ENCODE measurements around the gene VBP1. TPM values are rescaled to one million over a fixed set of nuclear protein-coding genes. Genes with fewer than 3 reads are reported as not detected.

The VBP1 gene
- total RNA-seq, 1 experiment from 2014 or later = 77.3 TPM

DNA sequence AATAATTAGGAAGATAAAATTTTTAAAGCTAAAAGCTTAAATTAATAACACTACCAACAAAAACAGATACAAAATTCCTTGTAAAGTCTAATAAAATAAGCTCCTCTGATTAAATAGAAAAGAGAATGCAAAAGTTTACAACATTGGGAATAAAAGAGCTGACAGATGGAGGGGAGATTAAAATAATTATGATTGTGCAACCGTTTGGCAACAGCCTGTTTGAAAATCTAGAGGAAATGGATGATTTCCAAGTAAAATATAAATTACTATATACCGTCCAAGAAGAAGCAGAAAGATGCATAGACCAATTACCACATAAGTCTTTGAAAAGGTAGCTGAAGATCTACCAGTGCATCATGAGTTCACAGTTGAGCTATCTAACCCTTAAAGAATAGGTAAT lies 46.4 kb upstream of the VBP1 start:
- no peaks in the 10 kb centered on the region for H3K27me3 ChIP-seq (ENCODE audit: insufficient read depth, low read length)
- ATAC-seq = no peak
- no peak for TF ChIP-seq CBX3 (IDR thresholded peaks at IDR 0.05; ENCODE audit: low read depth)
- TF ChIP-seq JUND (IDR thresholded peaks at IDR 0.05) = no peak
- no peak for TF ChIP-seq TCF7L2 (IDR thresholded peaks at IDR 0.05; ENCODE audit: borderline replicate concordance, extremely low read depth, insufficient read depth, insufficient read length)
- no peak for TF ChIP-seq ZFX (IDR thresholded peaks at IDR 0.05)
- TF ChIP-seq EGR1 (IDR thresholded peaks at IDR 0.05; ENCODE audit: low read depth) = no peak
- TF ChIP-seq EZH2phosphoT487 (IDR thresholded peaks at IDR 0.05; ENCODE audit: borderline replicate concordance) = no peak
- TF ChIP-seq MAX (IDR thresholded peaks at IDR 0.05) = no peak
- TF ChIP-seq POLR2A (IDR thresholded peaks at IDR 0.05; ENCODE audit: borderline replicate concordance, extremely low read depth, insufficient read depth, insufficient read length) = no peak
- CTCF ChIA-PET = no interaction called here
- no peaks in the 10 kb centered on the region for H3K9me3 ChIP-seq (ENCODE audit: control insufficient read depth in 1 of 2, insufficient read depth in 1 of 2, low read depth in 1 of 2, low read length in 2 of 2)
- no peak overlapping the region for H3K4me2 ChIP-seq (ENCODE audit: low read length)
- H3K36me3 ChIP-seq (ENCODE audit: control insufficient read depth in 1 of 2, insufficient read depth in 2 of 2, low read length in 2 of 2) = no peaks in the 10 kb centered on the region
- no peaks in the 10 kb centered on the region for H3K4me1 ChIP-seq (ENCODE audit: control insufficient read depth in 1 of 2, insufficient read depth in 2 of 2, low read length in 2 of 2)
- no peaks in the 10 kb centered on the region for H4K20me1 ChIP-seq (ENCODE audit: insufficient read depth)
- no TSS peak for BruUV-seq (replicated peaks)
- RAD21 ChIA-PET (ENCODE audit: low non-redundant PET in 1 of 2, low total read pairs in 2 of 2, uncharacterized antibody in 2 of 2, unreplicated experiment in 2 of 2) = no interaction called here
- H3K27ac ChIP-seq (ENCODE audit: low read depth, low read length) = no peak overlapping the region
- no peak overlapping the region for H2AFZ ChIP-seq (ENCODE audit: low read depth, low read length, poor library complexity, severe bottlenecking)
- no peak overlapping the region for H3K9ac ChIP-seq (ENCODE audit: low read length)
- DNase-seq (ENCODE audit: low read depth, low spot score) = no peak
- no peaks in the 10 kb centered on the region for H3K79me2 ChIP-seq (ENCODE audit: insufficient read depth, low read length)
- intact Hi-C loops (cut with micrococcal nuclease) = no loop called here
- POLR2A ChIA-PET = no interaction called here
- no peak overlapping the region for H3K4me3 ChIP-seq (replicated peaks in 1 of 2; ENCODE audit: low read depth in 1 of 2, low read length in 2 of 2)
- H3K9me2 ChIP-seq (ENCODE audit: insufficient read depth) = no peaks in the 10 kb centered on the region

DNA sequence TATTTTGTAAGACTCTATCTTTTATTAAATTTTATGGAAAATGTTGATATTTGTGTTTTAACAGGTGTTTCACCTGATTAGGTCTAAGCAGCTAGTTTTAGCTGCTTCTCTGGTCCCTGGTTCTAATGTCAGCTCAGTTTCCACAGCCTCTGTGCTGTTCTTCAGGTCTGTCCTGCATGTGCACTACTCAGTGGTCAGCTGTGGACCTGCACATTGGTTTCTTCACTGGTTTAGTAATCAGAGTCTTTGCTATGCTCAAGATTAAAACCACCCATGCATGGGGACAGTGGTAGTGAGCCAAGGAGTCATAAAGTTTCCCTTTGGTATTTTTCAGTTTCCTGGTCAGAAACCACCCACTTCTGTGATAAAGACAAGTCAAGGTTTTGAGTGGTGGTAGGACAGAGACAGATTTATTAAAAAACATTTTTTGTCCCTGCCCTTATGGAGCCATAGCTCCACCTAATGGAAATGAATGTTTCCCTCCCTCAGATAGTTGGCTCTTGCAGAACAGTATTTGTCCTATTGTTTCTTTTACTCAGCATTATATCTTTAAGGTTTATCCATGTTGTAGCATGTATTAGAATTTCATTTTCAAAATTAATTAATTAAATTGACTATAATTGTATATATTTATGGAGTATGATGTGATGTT lies 36.8 kb upstream of the VBP1 start:
- Histone ChIP-seq H3K9ac (ENCODE audit: low read length) (no peak overlapping the region), H3K4me2 (ENCODE audit: low read length) (no peak overlapping the region), H3K27ac (ENCODE audit: low read depth, low read length) (no peak overlapping the region), H3K9me2 (ENCODE audit: insufficient read depth) (no peaks in the 10 kb centered on the region), H3K9me3 (ENCODE audit: control insufficient read depth in 1 of 2, insufficient read depth in 1 of 2, low read depth in 1 of 2, low read length in 2 of 2) (no peaks in the 10 kb centered on the region), H3K4me3 (replicated peaks in 1 of 2; ENCODE audit: low read depth in 1 of 2, low read length in 2 of 2) (no peak overlapping the region), H3K36me3 (ENCODE audit: control insufficient read depth in 1 of 2, insufficient read depth in 2 of 2, low read length in 2 of 2) (no peaks in the 10 kb centered on the region), H3K79me2 (ENCODE audit: insufficient read depth, low read length) (no peaks in the 10 kb centered on the region), H3K27me3 (ENCODE audit: insufficient read depth, low read length) (no peaks in the 10 kb centered on the region), H3K4me1 (ENCODE audit: control insufficient read depth in 1 of 2, insufficient read depth in 2 of 2, low read length in 2 of 2) (no peaks in the 10 kb centered on the region), H2AFZ (ENCODE audit: low read depth, low read length, poor library complexity, severe bottlenecking) (no peak overlapping the region), H4K20me1 (ENCODE audit: insufficient read depth) (no peaks in the 10 kb centered on the region)
- DNase-seq (ENCODE audit: low read depth, low spot score) (no peak), ATAC-seq (peak; percentile 67)
- ChIA-PET RAD21 (ENCODE audit: low non-redundant PET in 1 of 2, low total read pairs in 2 of 2, uncharacterized antibody in 2 of 2, unreplicated experiment in 2 of 2) (interaction anchor here in 1 of 2 experiments (0.6 to 0.9 kb wide), 2 partner anchors 131 to 262 kb away, joined by 3 read pairs; no protein-coding TSS in a partner anchor), CTCF (interaction anchor here (0.6 to 1.4 kb wide), 5 partner anchors 31 to 262 kb away, joined by 3 to 9 read pairs (median 3); partner anchors contain the start of gene VBP1), POLR2A (no interaction called here)
- BruUV-seq (replicated peaks) = no TSS peak
- intact Hi-C loops (cut with micrococcal nuclease) = no loop called here
- TF ChIP-seq CEBPB (IDR thresholded peaks at IDR 0.05; ENCODE audit: low read depth) (no peak), CTCF (IDR thresholded peaks at IDR 0.05 in 2 of 3, conservative IDR thresholded peaks at IDR 0.05 in 1 of 3; ENCODE audit: borderline replicate concordance in 1 of 3, insufficient read depth in 1 of 3, low read depth in 2 of 3, low read length in 2 of 3) (peak; percentile 13 to 31 (median 18); a peak in 2 of 6 replicates), TCF7L2 (IDR thresholded peaks at IDR 0.05; ENCODE audit: borderline replicate concordance, extremely low read depth, insufficient read depth, insufficient read length) (no peak), EZH2phosphoT487 (IDR thresholded peaks at IDR 0.05; ENCODE audit: borderline replicate concordance) (no peak), ZNF274 (IDR thresholded peaks at IDR 0.05; ENCODE audit: low read depth, low read length) (no peak), FOSL1 (IDR thresholded peaks at IDR 0.05; ENCODE audit: low read depth) (no peak), SP1 (IDR thresholded peaks at IDR 0.05; ENCODE audit: low read depth) (no peak), EGR1 (IDR thresholded peaks at IDR 0.05; ENCODE audit: low read depth) (no peak), ATF3 (IDR thresholded peaks at IDR 0.05) (no peak), SRF (IDR thresholded peaks at IDR 0.05; ENCODE audit: low read depth) (no peak), MAX (IDR thresholded peaks at IDR 0.05) (no peak)
- TF ChIP-seq, protein P1, sequence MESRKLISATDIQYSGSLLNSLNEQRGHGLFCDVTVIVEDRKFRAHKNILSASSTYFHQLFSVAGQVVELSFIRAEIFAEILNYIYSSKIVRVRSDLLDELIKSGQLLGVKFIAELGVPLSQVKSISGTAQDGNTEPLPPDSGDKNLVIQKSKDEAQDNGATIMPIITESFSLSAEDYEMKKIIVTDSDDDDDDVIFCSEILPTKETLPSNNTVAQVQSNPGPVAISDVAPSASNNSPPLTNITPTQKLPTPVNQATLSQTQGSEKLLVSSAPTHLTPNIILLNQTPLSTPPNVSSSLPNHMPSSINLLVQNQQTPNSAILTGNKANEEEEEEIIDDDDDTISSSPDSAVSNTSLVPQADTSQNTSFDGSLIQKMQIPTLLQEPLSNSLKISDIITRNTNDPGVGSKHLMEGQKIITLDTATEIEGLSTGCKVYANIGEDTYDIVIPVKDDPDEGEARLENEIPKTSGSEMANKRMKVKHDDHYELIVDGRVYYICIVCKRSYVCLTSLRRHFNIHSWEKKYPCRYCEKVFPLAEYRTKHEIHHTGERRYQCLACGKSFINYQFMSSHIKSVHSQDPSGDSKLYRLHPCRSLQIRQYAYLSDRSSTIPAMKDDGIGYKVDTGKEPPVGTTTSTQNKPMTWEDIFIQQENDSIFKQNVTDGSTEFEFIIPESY (IDR thresholded peaks at IDR 0.05; ENCODE audit: extremely low read depth, insufficient replicate concordance, low read length) = no peak
